Measurements from ENCODE around the gene GOLGA3. TPM values are rescaled to one million over a fixed set of nuclear protein-coding genes. Genes with fewer than 3 reads are reported as not detected.

Gene GOLGA3
- total RNA-seq, 1 donor from 2014 or later, result 134 TPM

DNA sequence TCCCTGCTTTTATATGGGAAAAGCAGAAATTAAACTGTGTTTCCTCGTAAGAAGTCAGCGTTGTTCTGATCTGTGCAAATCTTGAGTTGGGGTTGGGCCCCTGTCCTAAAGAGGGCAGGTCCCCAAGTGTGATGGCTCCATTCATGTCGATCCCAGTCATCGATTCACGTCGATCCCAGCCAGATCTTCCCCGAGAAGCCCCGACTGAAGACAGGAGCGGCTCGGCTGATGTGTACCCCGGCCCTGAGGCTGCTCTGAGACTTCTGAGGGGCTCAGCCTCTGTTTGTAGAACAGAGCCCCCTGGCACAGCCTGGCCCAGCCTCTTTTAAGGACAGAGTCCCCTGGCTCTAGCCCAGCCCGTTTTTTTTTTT, 108.7 kb downstream of the GOLGA3 start:
- FAIRE-seq (no peak), DNase-seq (ENCODE audit: low read depth) (no peak)
- Histone ChIP-seq H3K27me3 (ENCODE audit: control insufficient read depth, insufficient read depth, low read length) (no peaks in the 10 kb centered on the region), H3K36me3 (ENCODE audit: control insufficient read depth, insufficient read depth, low read length) (peaks cover 32% of the 10 kb centered on the region), H3K4me3 (ENCODE audit: low read depth, low read length) (no peak overlapping the region)
- no peak for TF ChIP-seq CTCF (IDR thresholded peaks at IDR 0.05; ENCODE audit: insufficient read depth, low read length, severe bottlenecking)

DNA sequence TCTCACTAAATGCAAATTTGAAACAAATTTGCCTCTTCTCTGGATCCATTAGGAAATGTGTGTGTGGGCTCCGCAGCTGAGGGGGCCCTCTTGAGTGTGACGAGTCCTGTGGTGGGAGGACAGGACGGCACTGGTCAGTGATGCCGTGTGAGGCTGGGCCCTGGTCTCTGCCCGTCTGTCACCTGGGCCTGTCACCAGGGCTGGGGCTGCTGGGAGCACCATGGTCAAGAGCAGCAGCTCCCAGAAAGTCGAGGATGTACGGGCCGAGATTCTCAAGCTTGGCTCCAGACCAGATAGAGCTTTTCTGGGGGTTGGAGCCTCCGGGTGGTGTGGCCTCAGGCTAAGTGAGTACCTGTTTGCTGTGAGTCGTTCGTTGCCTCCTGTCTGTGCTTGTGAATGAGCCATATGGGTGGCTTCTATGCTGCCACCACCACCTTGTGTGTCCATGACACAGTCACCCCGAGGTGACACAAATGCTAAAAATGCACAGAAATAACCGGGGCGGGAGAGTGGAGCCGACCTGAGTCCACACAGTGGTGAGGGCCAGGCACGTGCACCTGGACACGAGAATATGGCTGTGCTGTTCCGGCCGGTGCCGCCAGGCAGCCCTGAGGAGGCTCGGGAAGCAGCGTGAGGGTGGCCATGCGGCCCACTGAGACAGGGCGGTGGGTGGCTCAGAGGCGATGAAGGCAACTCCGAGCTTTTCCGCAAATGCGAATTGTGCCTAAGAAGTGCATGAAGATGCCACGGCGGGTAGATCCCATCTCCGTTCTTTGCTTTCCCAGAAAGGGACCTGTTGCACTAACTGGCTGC, 109.3 kb downstream of the GOLGA3 start:
- FAIRE-seq (peak; percentile 83), DNase-seq (ENCODE audit: low read depth) (peak; percentile 36)
- no peak for TF ChIP-seq CTCF (IDR thresholded peaks at IDR 0.05; ENCODE audit: insufficient read depth, low read length, severe bottlenecking)
- Histone ChIP-seq H3K36me3 (ENCODE audit: control insufficient read depth, insufficient read depth, low read length) (peaks cover 27% of the 10 kb centered on the region), H3K27me3 (ENCODE audit: control insufficient read depth, insufficient read depth, low read length) (no peaks in the 10 kb centered on the region), H3K4me3 (ENCODE audit: low read depth, low read length) (no peak overlapping the region)

Other genes starting within 250 kb of the GOLGA3 start
- not detected in 2 replicates for gene LRCOL1, start 218.3 kb downstream of the GOLGA3 start, total RNA-seq
- not detected in 2 replicates for gene P2RX2, start 210.1 kb downstream of the GOLGA3 start, total RNA-seq
- gene POLE, start 141.5 kb downstream of the GOLGA3 start, total RNA-seq, result 10.5 and 18.3 TPM in 2 replicates
- 12.9 and 15.1 TPM in 2 replicates for gene PXMP2, start 141.3 kb downstream of the GOLGA3 start, total RNA-seq
- gene PGAM5, start 118.0 kb downstream of the GOLGA3 start, total RNA-seq, result 55.0 and 80.3 TPM in 2 replicates
- 71.6 and 82.7 TPM in 2 replicates for gene ANKLE2, start 67.0 kb downstream of the GOLGA3 start, total RNA-seq
- gene CHFR, start 58.7 kb upstream of the GOLGA3 start, total RNA-seq, result 33.4 and 43.4 TPM in 2 replicates
- 6.3 and 9.6 TPM in 2 replicates for gene ZNF605, start 127.4 kb upstream of the GOLGA3 start, total RNA-seq
- gene ZNF26, start 157.5 kb upstream of the GOLGA3 start, total RNA-seq, result 13.4 and 14.1 TPM in 2 replicates
- 22.4 TPM in 2 replicates for gene ZNF84, start 208.6 kb upstream of the GOLGA3 start, total RNA-seq